Stimulated activated CD4-positive, alpha-beta T cell treated with anti-CD3 and anti-CD28 coated beads, Interleukin-1b, Interleukin-23, amount 100 ng/mL, for 48 hours (primary cell): Measurements from ENCODE around the gene RSRC2.
"Not testable (repeated sequence)": the region's sequence is repeated elsewhere in the genome, so short reads cannot be mapped to it uniquely, and the experiment has no call there.

ENCODE experiments used
- DNase-seq: peaks from one replicate; pipeline ENCODE4 v3.0.0-alpha.2; 2020

The RSRC2 gene

GRCh38 chr12:122526683-122527477 is at the start of gene RSRC2, which contains the start of gene KNTC1:
RSRC2 (minus strand) TSS chr12:122526936; CDS start chr12:122526853, 83 bp downstream.
KNTC1 (plus strand) TSS chr12:122527249; CDS start chr12:122530064, 2,815 bp downstream.
- peak; percentile 99 for DNase-seq

- no peak for DNase-seq
Observed at GRCh38 chr12:122571821-122572220, 45.1 kb upstream of the RSRC2 start.

- not testable (repeated sequence) for DNase-seq
Observed at GRCh38 chr12:122570006-122570405, 43.3 kb upstream of the RSRC2 start.

GRCh38 chr12:122569288-122569687 is 42.6 kb upstream of the RSRC2 start:
- no peak for DNase-seq

GRCh38 chr12:122566816-122567215 is 40.1 kb upstream of the RSRC2 start:
- not testable (repeated sequence) for DNase-seq

GRCh38 chr12:122563361-122563760 is 36.6 kb upstream of the RSRC2 start:
- DNase-seq = no peak

- no peak for DNase-seq
Observed at GRCh38 chr12:122560138-122560537, 33.4 kb upstream of the RSRC2 start.

- DNase-seq = no peak
Observed at GRCh38 chr12:122558745-122559641, 32.3 kb upstream of the RSRC2 start.

- DNase-seq = no peak
Observed at GRCh38 chr12:122547330-122547729, 20.6 kb upstream of the RSRC2 start.

GRCh38 chr12:122545855-122546254 is 19.1 kb upstream of the RSRC2 start:
- no peak for DNase-seq

GRCh38 chr12:122544537-122544936 is 17.8 kb upstream of the RSRC2 start:
- no peak for DNase-seq

- DNase-seq = no peak
Observed at GRCh38 chr12:122538496-122538895, 11.8 kb upstream of the RSRC2 start.

GRCh38 chr12:122537021-122537420 is 10.3 kb upstream of the RSRC2 start:
- no peak for DNase-seq

GRCh38 chr12:122533856-122534255 is 7.1 kb upstream of the RSRC2 start:
- no peak for DNase-seq

GRCh38 chr12:122528992-122529391 is 2.3 kb upstream of the RSRC2 start:
- DNase-seq = no peak

- DNase-seq = no peak
Observed at GRCh38 chr12:122528582-122528981, 1.8 kb upstream of the RSRC2 start.

- peak; percentile 48 for DNase-seq
Observed at GRCh38 chr12:122527478-122527944, 775 bp upstream of the RSRC2 start.

- no peak for DNase-seq
Observed at GRCh38 chr12:122523846-122524718, 2.7 kb downstream of the RSRC2 start.

GRCh38 chr12:122523280-122523679 is 3.5 kb downstream of the RSRC2 start:
- DNase-seq = no peak

GRCh38 chr12:122520676-122521075 is 6.1 kb downstream of the RSRC2 start:
- DNase-seq = no peak

GRCh38 chr12:122519418-122519817 is 7.3 kb downstream of the RSRC2 start:
- DNase-seq = no peak

GRCh38 chr12:122518908-122519307 is 7.8 kb downstream of the RSRC2 start:
- DNase-seq = no peak

GRCh38 chr12:122517877-122518276 is 8.9 kb downstream of the RSRC2 start:
- no peak for DNase-seq
